Activated T-cell treated with anti-CD3 and anti-CD28 coated beads for 24 hours (primary cell): ENCODE measurements around the gene ARL8B.
"Not testable (repeated sequence)": the region's sequence is repeated elsewhere in the genome, so short reads cannot be mapped to it uniquely, and the experiment has no call there.

ENCODE experiments used
- DNase-seq: peaks from one replicate; pipeline ENCODE4 v3.0.0-alpha.2; 2020; ENCODE audit warnings: low read depth

Gene ARL8B

GRCh38 chr3:5147152-5147551, 25.1 kb downstream of the ARL8B start:
- DNase-seq = not testable (repeated sequence)

- no peak for DNase-seq
These were observed 27.3 kb downstream of the ARL8B start for GRCh38 chr3:5149306-5149880.

GRCh38 chr3:5151586-5151985, 29.5 kb downstream of the ARL8B start:
- no peak for DNase-seq

- DNase-seq = no peak
These were observed 31.0 kb downstream of the ARL8B start for GRCh38 chr3:5153074-5153473.

- DNase-seq = no peak
These were observed 33.1 kb downstream of the ARL8B start for GRCh38 chr3:5155241-5155640.

- no peak for DNase-seq
These were observed 38.2 kb downstream of the ARL8B start for GRCh38 chr3:5160321-5160720.

GRCh38 chr3:5160940-5161858, 39.1 kb downstream of the ARL8B start:
- no peak for DNase-seq

- DNase-seq = no peak
These were observed 40.0 kb downstream of the ARL8B start for GRCh38 chr3:5162102-5162501.

- no peak for DNase-seq
These were observed 43.6 kb downstream of the ARL8B start for GRCh38 chr3:5165698-5166097.

- no peak for DNase-seq
These were observed 44.8 kb downstream of the ARL8B start for GRCh38 chr3:5166846-5167245.

- DNase-seq = no peak
These were observed 46.0 kb downstream of the ARL8B start for GRCh38 chr3:5168110-5168509.

GRCh38 chr3:5169807-5170206, 47.7 kb downstream of the ARL8B start:
- no peak for DNase-seq

GRCh38 chr3:5170975-5171374, 48.9 kb downstream of the ARL8B start:
- DNase-seq = no peak

GRCh38 chr3:5172018-5172417, 49.9 kb downstream of the ARL8B start:
- no peak for DNase-seq

GRCh38 chr3:5179036-5179435, 56.9 kb downstream of the ARL8B start:
- not testable (repeated sequence) for DNase-seq

GRCh38 chr3:5181469-5182141, 59.5 kb downstream of the ARL8B start:
- DNase-seq = no peak

GRCh38 chr3:5183714-5184113, 61.6 kb downstream of the ARL8B start:
- DNase-seq = not testable (repeated sequence)

- DNase-seq = no peak
These were observed 62.4 kb downstream of the ARL8B start for GRCh38 chr3:5184499-5184898.

GRCh38 chr3:5185093-5185673, 63.1 kb downstream of the ARL8B start:
- no peak for DNase-seq

GRCh38 chr3:5186089-5186857, 64.2 kb downstream of the ARL8B start:
- DNase-seq = no peak

GRCh38 chr3:5186858-5187155, 64.7 kb downstream of the ARL8B start:
- no peak for DNase-seq
